ENCODE data around the gene TPD52L1. TPM values are rescaled to one million over a fixed set of nuclear protein-coding genes. Genes with fewer than 3 reads are reported as not detected.
"Not testable (repeated sequence)": the region's sequence is repeated elsewhere in the genome, so short reads cannot be mapped to it uniquely, and the experiment has no call there.

TPD52L1 gene
- total RNA-seq, 1 donor from 2014 or later: 56.2 TPM

- ATAC-seq (no peak), DNase-seq (ENCODE audit: missing footprints) (no peak)
- intact Hi-C loops (cut with DNase I): no loop called here
Observed at GRCh38 chr6:125132058-125132457, 21.5 kb upstream of the TPD52L1 start.

DNA sequence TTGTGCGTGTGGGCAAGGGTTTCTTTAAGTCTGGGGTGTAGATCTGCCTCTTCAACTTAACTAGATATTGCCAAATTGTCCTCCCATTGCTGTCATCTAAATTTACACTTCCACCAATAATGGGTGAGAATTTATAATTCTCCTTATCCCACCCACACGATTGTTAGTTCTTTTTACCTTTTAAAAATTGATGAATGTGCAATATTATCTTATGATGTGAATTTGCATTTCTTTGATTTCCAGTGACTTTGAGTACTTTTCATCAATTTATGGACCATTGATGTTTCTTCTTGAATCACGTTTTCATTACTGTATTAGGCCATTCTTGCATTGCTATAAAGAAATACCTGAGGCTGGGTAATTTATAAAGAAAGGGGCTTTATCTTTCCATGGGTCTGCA is 17.2 kb upstream of the TPD52L1 start:
- intact Hi-C loops (cut with DNase I): no loop called here
- DNase-seq (ENCODE audit: missing footprints): no peak
- no peak for ATAC-seq

- ATAC-seq (no peak), DNase-seq (ENCODE audit: missing footprints) (no peak)
- intact Hi-C loops (cut with DNase I): no loop called here
Observed at GRCh38 chr6:125138083-125138482, 15.5 kb upstream of the TPD52L1 start.

GRCh38 chr6:125140808-125141207 is 12.8 kb upstream of the TPD52L1 start:
- ATAC-seq (no peak), DNase-seq (ENCODE audit: missing footprints) (no peak)
- intact Hi-C loops (cut with DNase I): no loop called here

DNA sequence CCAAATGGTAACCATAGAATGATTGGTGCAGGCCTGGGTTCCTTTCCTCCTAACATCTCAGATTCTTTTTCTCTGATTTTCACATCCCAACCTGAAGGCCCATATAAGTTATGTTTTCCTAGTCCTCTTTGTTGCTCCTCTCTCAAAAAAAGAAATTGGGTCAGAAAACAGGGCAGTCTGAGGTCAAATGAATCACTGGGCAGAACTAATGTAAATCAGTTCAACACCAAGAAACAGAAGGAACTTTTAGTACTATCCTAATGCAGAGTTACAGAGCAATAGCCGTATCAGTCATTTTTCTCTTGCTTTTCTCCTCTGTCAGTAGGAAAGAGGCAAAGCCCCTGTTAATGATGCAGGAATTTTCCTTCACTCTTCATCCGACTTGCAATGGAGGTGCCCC is 11.0 kb upstream of the TPD52L1 start:
- intact Hi-C loops (cut with DNase I): no loop called here
- no peak for ATAC-seq

GRCh38 chr6:125144822-125145221 is 8.8 kb upstream of the TPD52L1 start:
- ATAC-seq (no peak), DNase-seq (ENCODE audit: missing footprints) (no peak)
- intact Hi-C loops (cut with DNase I): no loop called here

More for the DNA sequence above, 11.0 kb upstream of the TPD52L1 start:
- no peak for DNase-seq (ENCODE audit: missing footprints)

- intact Hi-C loops (cut with DNase I): loop anchor here (5.0 to 10.0 kb wide), 3 partner anchors 48 to 605 kb away; no protein-coding TSS in a partner anchor
- DNase-seq (ENCODE audit: missing footprints) (no peak), ATAC-seq (no peak)
Observed at GRCh38 chr6:125149256-125150144, 4.1 kb upstream of the TPD52L1 start.

- intact Hi-C loops (cut with DNase I): loop anchor here (5.0 to 10.0 kb wide), 3 partner anchors 46 to 603 kb away; no protein-coding TSS in a partner anchor
- DNase-seq (ENCODE audit: missing footprints) (no peak), ATAC-seq (no peak)
Observed at GRCh38 chr6:125151700-125152099, 1.9 kb upstream of the TPD52L1 start.

DNA sequence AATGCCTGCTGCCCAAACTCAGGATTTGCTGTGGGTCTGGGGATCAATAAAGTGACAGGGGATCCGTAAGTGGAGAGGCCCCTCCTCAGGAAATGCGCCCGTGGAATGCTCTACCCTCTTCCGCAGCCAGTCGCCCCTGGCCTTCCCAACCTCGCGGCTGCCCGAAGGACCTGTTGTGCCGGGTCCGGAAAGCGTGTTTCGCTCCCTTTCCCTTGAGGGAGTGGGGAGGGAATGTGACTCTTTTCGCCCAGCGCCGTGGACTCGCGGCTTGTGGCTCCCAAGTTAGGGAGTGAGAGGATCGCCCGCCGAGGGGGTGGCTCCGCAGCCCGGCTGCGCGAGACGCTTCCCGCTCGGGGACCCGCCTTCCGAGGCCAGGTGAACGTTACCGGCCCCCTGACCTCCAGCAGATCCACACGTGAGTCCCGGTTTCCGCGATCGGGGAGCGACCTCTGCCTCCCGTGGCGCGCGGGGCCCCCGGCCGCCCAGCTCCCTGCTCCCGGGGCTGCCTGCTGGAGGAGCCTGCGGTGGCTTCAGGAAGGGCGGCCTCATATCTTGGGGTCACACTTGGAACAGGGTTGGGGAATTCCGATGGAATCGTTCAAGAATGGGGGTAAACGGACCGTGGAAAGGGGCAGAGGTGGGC is 666 bp downstream of the TPD52L1 start:
- ATAC-seq: peak; percentile 56
- peak; percentile 72 for DNase-seq (ENCODE audit: missing footprints)
- intact Hi-C loops (cut with DNase I): loop anchor here (5.0 to 10.0 kb wide), 3 partner anchors 43 to 601 kb away; no protein-coding TSS in a partner anchor

GRCh38 chr6:125154761-125155135 is 1.2 kb downstream of the TPD52L1 start:
- ATAC-seq (no peak), DNase-seq (ENCODE audit: missing footprints) (no peak)
- intact Hi-C loops (cut with DNase I): loop anchor here (5.0 to 10.0 kb wide), 3 partner anchors 43 to 600 kb away; no protein-coding TSS in a partner anchor

- no peak for ATAC-seq
- no peak for DNase-seq (ENCODE audit: missing footprints)
- intact Hi-C loops (cut with DNase I): loop anchor here (10.0 kb wide), 2 partner anchors 69 to 599 kb away; no protein-coding TSS in a partner anchor
Observed at GRCh38 chr6:125155344-125155743, 1.8 kb downstream of the TPD52L1 start.

GRCh38 chr6:125156496-125156895 is 2.9 kb downstream of the TPD52L1 start:
- ATAC-seq: no peak
- DNase-seq (ENCODE audit: missing footprints): no peak
- intact Hi-C loops (cut with DNase I): loop anchor here (10.0 kb wide), 2 partner anchors 68 to 598 kb away; no protein-coding TSS in a partner anchor

GRCh38 chr6:125157280-125157679 is 3.7 kb downstream of the TPD52L1 start:
- DNase-seq (ENCODE audit: missing footprints) (no peak), ATAC-seq (no peak)
- intact Hi-C loops (cut with DNase I): loop anchor here (10.0 kb wide), 2 partner anchors 68 to 598 kb away; no protein-coding TSS in a partner anchor

DNA sequence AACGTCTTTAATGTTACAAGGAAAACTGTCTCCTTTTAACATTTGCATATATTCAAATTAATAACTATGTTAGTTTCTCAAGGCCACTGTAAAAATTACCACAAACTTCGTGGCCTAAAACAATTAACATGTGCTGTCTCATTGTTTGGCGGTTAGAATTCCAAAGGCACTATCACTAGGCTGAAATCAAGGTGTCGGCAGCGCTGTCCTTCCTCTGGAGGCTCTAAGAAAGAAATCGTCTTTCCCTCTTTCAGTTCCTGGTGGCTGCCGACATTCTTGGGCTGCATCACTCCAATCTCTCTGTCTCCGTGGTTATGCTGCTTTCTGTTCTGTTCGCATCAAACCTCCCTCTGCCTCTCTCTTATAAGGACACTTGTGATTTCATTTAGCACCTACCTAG is 4.2 kb downstream of the TPD52L1 start:
- ATAC-seq: no peak
- DNase-seq (ENCODE audit: missing footprints): no peak
- intact Hi-C loops (cut with DNase I): loop anchor here (10.0 kb wide), 2 partner anchors 67 to 597 kb away; no protein-coding TSS in a partner anchor

DNA sequence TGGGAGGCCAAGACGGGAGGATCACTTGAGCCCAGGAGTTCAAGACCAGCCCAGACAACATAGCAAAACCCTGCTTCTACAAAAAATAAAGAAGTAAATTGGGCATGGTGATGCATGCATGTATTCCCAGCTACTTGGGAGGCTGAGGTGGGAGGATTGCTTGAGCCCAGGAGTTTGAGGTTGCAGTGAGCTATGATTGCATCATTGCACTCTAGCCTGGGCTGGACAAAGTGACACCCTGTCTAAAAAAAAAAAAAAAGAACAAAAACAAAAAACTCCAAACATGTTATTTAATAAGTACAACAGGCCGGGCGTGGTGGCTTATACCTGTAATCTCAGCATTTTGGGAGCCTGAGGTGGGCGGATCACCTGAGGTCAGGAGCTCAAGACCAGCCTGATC is 9.8 kb downstream of the TPD52L1 start:
- DNase-seq (ENCODE audit: missing footprints); ATAC-seq; intact Hi-C loops (cut with DNase I): not testable (repeated sequence)

DNA sequence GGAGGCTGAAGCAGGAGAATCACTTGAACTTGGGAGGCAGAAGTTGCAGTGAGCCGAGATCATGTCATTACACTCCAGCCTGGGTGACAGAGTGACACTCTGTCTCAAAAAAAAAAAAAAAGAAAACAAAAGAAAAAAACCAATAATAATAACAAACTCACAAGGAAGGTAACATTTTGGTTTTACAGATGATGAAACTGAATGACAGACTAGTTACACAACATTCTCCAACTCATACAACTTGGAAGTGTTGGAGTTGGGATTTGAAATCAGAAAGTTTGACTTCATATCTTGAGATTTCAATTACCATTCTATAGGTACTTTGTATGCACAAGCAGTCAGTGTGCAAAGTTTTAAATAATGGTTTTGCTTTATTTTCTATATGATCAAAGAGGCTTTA is 10.2 kb downstream of the TPD52L1 start:
- no peak for ATAC-seq
- DNase-seq (ENCODE audit: missing footprints): no peak
- intact Hi-C loops (cut with DNase I): no loop called here

DNA sequence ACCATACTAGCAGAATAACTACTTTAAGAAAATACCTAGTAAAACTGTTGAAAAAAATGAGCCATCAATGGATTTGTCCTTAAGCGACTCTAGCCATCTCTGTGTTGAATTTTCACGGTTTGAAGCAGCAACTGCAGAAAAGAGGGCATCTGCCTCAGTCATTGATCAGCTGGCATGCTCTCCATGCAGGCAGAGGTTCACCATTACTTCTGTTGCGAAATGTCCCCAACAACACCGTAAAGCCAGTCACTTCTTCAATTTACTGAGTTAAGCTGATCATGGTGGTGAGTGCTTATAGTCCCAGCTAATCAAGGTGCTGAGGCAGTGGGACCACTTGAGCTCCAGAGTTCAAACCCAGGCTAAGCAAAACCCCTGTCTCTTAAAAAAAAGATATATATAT is 11.1 kb downstream of the TPD52L1 start:
- ATAC-seq (no peak), DNase-seq (ENCODE audit: missing footprints) (no peak)
- intact Hi-C loops (cut with DNase I): no loop called here

GRCh38 chr6:125165256-125165655 is 11.7 kb downstream of the TPD52L1 start:
- ATAC-seq (no peak), DNase-seq (ENCODE audit: missing footprints) (no peak)
- intact Hi-C loops (cut with DNase I): no loop called here

GRCh38 chr6:125165776-125166175 is 12.2 kb downstream of the TPD52L1 start:
- intact Hi-C loops (cut with DNase I): no loop called here
- DNase-seq (ENCODE audit: missing footprints): no peak
- ATAC-seq: no peak

- ATAC-seq (no peak), DNase-seq (ENCODE audit: missing footprints) (no peak)
- intact Hi-C loops (cut with DNase I): no loop called here
Observed at GRCh38 chr6:125166711-125167110, 13.1 kb downstream of the TPD52L1 start.

Measured in Right ventricle myocardium inferior (tissue), 1 donor.